HCT116 (cell line): Measurements from ENCODE around the gene S1PR3. TPM values are rescaled to one million over a fixed set of nuclear protein-coding genes. Genes with fewer than 3 reads are reported as not detected.

Experiments used
- ATAC-seq: fragments of 200-7000 bp; cut with Tn5 transposase; 2 replicates; pipeline ENCODE4 v1.9.1; 2020; ENCODE audit warnings: mild to moderate bottlenecking, moderate library complexity
- BruUV-seq: library from RNA; stranded (reverse); fragments of 400-500 nt; replicated peaks from 2 replicates; lab custom pipeline; 2021; lab: Mats Ljungman, UMichigan
- CTCF ChIA-PET: fragments of 300-600 bp; sonication (Branson Sonifier 250); formaldehyde crosslinking; loops from one replicate; lab custom pipeline; 2021; ENCODE audit warnings: antibody characterized with exemption; lab: Charles Lee
- POLR2A ChIA-PET: fragments of 300-600, 350-600 bp; sonication (Branson Sonifier 250); formaldehyde crosslinking; loops from one replicate; lab custom pipeline; 2021; ENCODE audit warnings: antibody characterized with exemption; lab: Charles Lee
- RAD21 ChIA-PET, 2 experiments: fragments of 300-600 bp; sonication (Branson Sonifier 250); formaldehyde crosslinking; loops; one replicate each; lab custom pipeline; 2023; ENCODE audit warnings: low total read pairs in 2 of 2; ENCODE audit not compliant: uncharacterized antibody in 2 of 2, unreplicated experiment in 2 of 2, low non-redundant PET in 1 of 2; lab: Charles Lee
- DNase-seq: peaks from one replicate; pipeline ENCODE4 v3.0.0-alpha.2; 2010; ENCODE audit warnings: low read depth, low spot score
- H2AFZ ChIP-seq: fragments of 200-600 bp; shearing (Covaris generic), sonication (generic); 2 replicates; pipeline ENCODE4 v1.6.1; 2017; ENCODE audit warnings: low read depth, mixed run types, mixed read lengths, antibody characterized with exemption, low read length; ENCODE audit not compliant: poor library complexity, severe bottlenecking
- H3K27ac ChIP-seq: 2 replicates; pipeline ENCODE4 v1.5.1; 2012; ENCODE audit warnings: low read depth, low read length
- H3K27me3 ChIP-seq: fragments of 200-600 bp; sonication (generic); 2 replicates; pipeline ENCODE4 v1.6.1; 2016; ENCODE audit warnings: mixed run types, low read length, mixed read lengths; ENCODE audit not compliant: insufficient read depth
- H3K36me3 ChIP-seq, 2 experiments: fragments of 200-500 bp in 1 of 2; fragments of 200-600 bp in 1 of 2; sonication (Bioruptor generic) in 1 of 2; sonication (generic) in 1 of 2; 2 replicates each; pipeline versions ENCODE4 v1.5.1 to v1.6.1; 2014 to 2016; ENCODE audit warnings: low read length in 2 of 2, inconsistent platforms in 1 of 2, mixed read lengths in 1 of 2, mixed run types in 1 of 2; ENCODE audit not compliant: insufficient read depth in 2 of 2, control insufficient read depth in 1 of 2
- H3K4me1 ChIP-seq, 2 experiments: fragments of 200-600 bp in 1 of 2; sonication (generic) in 1 of 2; 2 replicates each; pipeline versions ENCODE4 v1.5.1 to v1.6.1; 2012 to 2017; ENCODE audit warnings: low read length in 2 of 2, inconsistent platforms in 1 of 2, mild to moderate bottlenecking in 1 of 2, mixed read lengths in 1 of 2, mixed run types in 1 of 2, moderate library complexity in 1 of 2; ENCODE audit not compliant: insufficient read depth in 2 of 2, control insufficient read depth in 1 of 2
- H3K4me2 ChIP-seq: fragments of 200-600 bp; sonication (generic); 2 replicates; pipeline ENCODE4 v1.6.1; 2017; ENCODE audit warnings: mixed run types, low read length, mixed read lengths
- H3K4me3 ChIP-seq, 2 experiments: fragments of 200-600 bp in 1 of 2; sonication (generic) in 1 of 2; replicated peaks in 1 of 2; 2 replicates each; pipeline ENCODE4 v1.5.1; 2011 to 2016; ENCODE audit warnings: low read length in 2 of 2, control low read depth in 1 of 2, low read depth in 1 of 2, mild to moderate bottlenecking in 1 of 2, mixed read lengths in 1 of 2, mixed run types in 1 of 2
- H3K79me2 ChIP-seq: fragments of 200-600 bp; sonication (generic); 2 replicates; pipeline ENCODE4 v1.6.1; 2017; ENCODE audit warnings: mild to moderate bottlenecking, mixed run types, low read length, moderate library complexity, mixed read lengths; ENCODE audit not compliant: insufficient read depth
- H3K9ac ChIP-seq: fragments of 200-600 bp; sonication (generic); 2 replicates; pipeline ENCODE4 v1.6.1; 2016; ENCODE audit warnings: low read length, mixed read lengths
- H3K9me2 ChIP-seq: fragments of 200-600 bp; sonication (generic), shearing (Covaris generic); 2 replicates; pipeline ENCODE4 v1.6.1; 2017; ENCODE audit warnings: mixed run types, mild to moderate bottlenecking, moderate library complexity; ENCODE audit not compliant: insufficient read depth
- H3K9me3 ChIP-seq, 2 experiments: fragments of 200-500 bp in 1 of 2; fragments of 200-600 bp in 1 of 2; sonication (Bioruptor generic) in 1 of 2; sonication (generic) in 1 of 2; 2 replicates each; pipeline ENCODE4 v1.6.1; 2014 to 2017; ENCODE audit warnings: low read length in 2 of 2, mixed read lengths in 2 of 2, inconsistent platforms in 1 of 2, low read depth in 1 of 2, mild to moderate bottlenecking in 1 of 2, mixed run types in 1 of 2, moderate library complexity in 1 of 2; ENCODE audit not compliant: control insufficient read depth in 1 of 2, insufficient read depth in 1 of 2
- H4K20me1 ChIP-seq: fragments of 200-600 bp; sonication (generic), shearing (Covaris generic); 2 replicates; pipeline ENCODE4 v1.6.1; 2017; ENCODE audit warnings: mixed run types, mild to moderate bottlenecking, moderate library complexity; ENCODE audit not compliant: insufficient read depth
- ATF3 ChIP-seq: IDR thresholded peaks from 2 replicates; pipeline ENCODE4 v1.6.1; 2012
- CBX3 ChIP-seq: IDR thresholded peaks from 2 replicates; pipeline ENCODE4 v1.6.1; 2012; ENCODE audit warnings: low read depth
- CEBPB ChIP-seq: IDR thresholded peaks from 2 replicates; pipeline ENCODE4 v1.6.1; 2012; ENCODE audit warnings: low read depth
- EZH2 ChIP-seq: fragments of 200-600 bp; sonication (generic); IDR thresholded peaks from 2 replicates; pipeline ENCODE4 v1.6.1; 2017; ENCODE audit warnings: antibody characterized with exemption, mixed run types
- EZH2phosphoT487 ChIP-seq: fragments of 200-600 bp; IDR thresholded peaks from 2 replicates; pipeline ENCODE4 v1.6.1; 2018; ENCODE audit warnings: antibody characterized with exemption, borderline replicate concordance
- REST ChIP-seq: IDR thresholded peaks from 2 replicates; pipeline ENCODE4 v1.6.1; 2012; ENCODE audit warnings: low read depth
- SRF ChIP-seq: IDR thresholded peaks from 2 replicates; pipeline ENCODE4 v1.6.1; 2012; ENCODE audit warnings: low read depth
- ZFX ChIP-seq: fragments of 450-650 bp; IDR thresholded peaks from 2 replicates; pipeline ENCODE4 v1.6.1; 2017
- intact Hi-C: fragments of 100-400 bp; cut with micrococcal nuclease; formaldehyde crosslinking; loops from 2 replicates; pipeline ENCODE4 v1.10.0; 2022
- total RNA-seq: library from RNA; stranded (reverse); gene quantifications from one replicate; pipeline ENCODE4 v1.2.1, GENCODE V29; 2021; ENCODE audit not compliant: unreplicated experiment

Gene S1PR3
- total RNA-seq, 1 experiment from 2014 or later = 0.07 TPM

GRCh38 chr9:89008055-89008743 lies 16.9 kb downstream of the S1PR3 start:
- no TSS peak for BruUV-seq
- H2AFZ ChIP-seq = no peak overlapping the region
- H3K4me3 ChIP-seq = no peak overlapping the region
- no peak overlapping the region for H3K27ac ChIP-seq
- H3K27me3 ChIP-seq = peaks cover 12% of the 10 kb centered on the region
- H3K9me3 ChIP-seq = no peaks in the 10 kb centered on the region
- no peaks in the 10 kb centered on the region for H3K4me1 ChIP-seq
- H3K79me2 ChIP-seq = no peaks in the 10 kb centered on the region
- POLR2A ChIA-PET = no interaction called here
- no peak for ATAC-seq
- no peaks in the 10 kb centered on the region for H3K36me3 ChIP-seq
- CTCF ChIA-PET = interaction anchor here (1.1 kb wide), 1 partner anchor 271 kb away, joined by 3 read pairs; no protein-coding TSS in a partner anchor
- TF ChIP-seq EZH2 (no peak), ZFX (no peak), CEBPB (no peak), REST (no peak), CBX3 (no peak), SRF (no peak), ATF3 (no peak), EZH2phosphoT487 (no peak)
- TF ChIP-seq, all 23 proteins: peak for 0
- Histone ChIP-seq H3K9me2 (no peaks in the 10 kb centered on the region), H4K20me1 (no peaks in the 10 kb centered on the region), H3K4me2 (no peak overlapping the region), H3K9ac (no peak overlapping the region)
- intact Hi-C loops = loop anchor here (10.0 kb wide), 3 partner anchors 283 to 1323 kb away; no protein-coding TSS in a partner anchor
- RAD21 ChIA-PET = no interaction called here
- DNase-seq = no peak
